Stimulated activated CD8-positive, alpha-beta memory T cell treated with anti-CD3 and anti-CD28 coated beads, Interleukin-7, amount 100 ng/mL, for 48 hours (primary cell): ENCODE data around the gene FTCD.
"Not testable (repeated sequence)": the region's sequence is repeated elsewhere in the genome, so short reads cannot be mapped to it uniquely, and the experiment has no call there.

Experiments
- DNase-seq, 2 donors: peaks; one replicate each; pipeline ENCODE4 v3.0.0-alpha.2; 2020; ENCODE audit warnings: low read depth in 1 of 2; ENCODE audit errors: extremely low read depth in 1 of 2

The FTCD gene

DNA sequence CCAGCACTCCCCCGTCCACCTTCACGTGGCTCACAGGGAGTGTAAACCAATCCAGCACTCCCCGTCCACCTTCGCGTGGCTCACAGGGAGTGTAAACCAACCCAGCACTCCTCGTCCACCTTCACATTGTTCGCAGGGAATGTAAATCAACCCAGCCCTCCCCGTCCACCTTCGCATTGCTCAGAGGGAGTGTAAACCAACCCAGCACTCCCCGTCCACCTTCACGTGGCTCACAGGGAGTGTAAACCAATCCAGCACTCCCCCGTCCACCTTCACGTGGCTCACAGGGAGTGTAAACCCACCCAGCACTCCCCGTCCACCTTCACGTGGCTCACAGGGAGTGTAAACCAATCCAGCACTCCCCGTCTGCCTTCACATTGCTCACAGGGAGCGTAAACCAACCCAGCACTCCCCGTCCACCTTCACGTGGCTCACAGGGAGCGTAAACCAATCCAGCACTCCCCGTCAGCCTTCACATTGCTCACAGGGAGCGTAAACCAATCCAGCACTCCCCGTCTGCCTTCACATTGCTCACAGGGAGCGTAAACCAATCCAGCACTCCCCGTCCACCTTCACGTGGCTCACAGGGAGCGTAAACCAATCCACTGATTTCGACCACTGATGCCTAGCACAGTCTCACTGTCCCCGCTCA is 14.9 kb downstream of the FTCD start:
- not testable (repeated sequence) for DNase-seq

DNA sequence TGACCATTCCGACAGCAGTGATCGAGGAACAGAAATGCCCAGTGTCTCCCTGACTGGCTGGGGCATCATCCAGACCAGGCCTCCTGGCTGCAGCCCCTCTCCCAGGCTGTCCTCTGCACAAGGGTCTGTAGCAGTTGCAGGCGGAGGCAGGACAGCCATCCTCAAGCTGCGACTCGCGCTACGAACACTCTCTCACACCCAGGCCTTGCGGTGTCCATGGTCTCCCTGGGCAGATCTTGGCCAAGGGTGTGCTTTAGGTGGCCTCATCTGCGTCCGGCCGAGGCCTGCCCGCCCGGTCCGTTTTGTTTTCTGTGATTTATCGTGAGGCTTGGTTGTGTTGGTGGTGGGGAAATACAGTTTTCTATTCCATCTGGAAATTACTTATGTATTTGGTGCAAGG is 15.7 kb downstream of the FTCD start:
- DNase-seq: no peak

DNA sequence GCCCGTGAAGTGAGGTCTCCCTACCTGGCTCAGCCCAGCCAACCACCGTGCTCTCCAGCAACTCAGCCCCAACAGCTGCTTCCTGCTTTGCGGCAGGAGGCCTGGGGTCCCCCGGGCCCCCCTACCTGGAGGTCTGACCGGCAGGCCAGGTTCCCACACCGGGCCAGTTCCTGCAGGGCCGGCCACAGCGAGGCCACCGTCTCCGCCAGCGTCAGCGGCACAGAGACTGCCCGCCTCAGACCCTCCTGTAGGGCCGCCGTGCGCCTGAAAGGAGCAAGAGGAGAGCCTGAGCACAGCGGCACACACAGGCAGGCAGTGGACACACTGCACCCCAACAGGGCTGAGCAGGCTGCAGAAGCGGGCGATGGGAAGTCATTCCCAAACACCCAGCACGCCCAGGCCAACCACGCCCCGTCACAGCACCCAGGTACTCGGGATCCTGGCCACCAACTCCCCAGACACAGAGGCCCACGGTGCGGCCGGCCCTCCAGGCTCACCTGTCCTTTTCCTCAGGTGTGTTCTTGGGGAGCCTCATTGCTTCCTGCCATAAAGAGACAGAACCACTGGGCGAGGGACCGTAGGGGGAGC is 16.9 kb downstream of the FTCD start:
- no peak for DNase-seq

GRCh38 chr21:46137908-46138307 is 17.5 kb downstream of the FTCD start:
- DNase-seq: no peak

DNA sequence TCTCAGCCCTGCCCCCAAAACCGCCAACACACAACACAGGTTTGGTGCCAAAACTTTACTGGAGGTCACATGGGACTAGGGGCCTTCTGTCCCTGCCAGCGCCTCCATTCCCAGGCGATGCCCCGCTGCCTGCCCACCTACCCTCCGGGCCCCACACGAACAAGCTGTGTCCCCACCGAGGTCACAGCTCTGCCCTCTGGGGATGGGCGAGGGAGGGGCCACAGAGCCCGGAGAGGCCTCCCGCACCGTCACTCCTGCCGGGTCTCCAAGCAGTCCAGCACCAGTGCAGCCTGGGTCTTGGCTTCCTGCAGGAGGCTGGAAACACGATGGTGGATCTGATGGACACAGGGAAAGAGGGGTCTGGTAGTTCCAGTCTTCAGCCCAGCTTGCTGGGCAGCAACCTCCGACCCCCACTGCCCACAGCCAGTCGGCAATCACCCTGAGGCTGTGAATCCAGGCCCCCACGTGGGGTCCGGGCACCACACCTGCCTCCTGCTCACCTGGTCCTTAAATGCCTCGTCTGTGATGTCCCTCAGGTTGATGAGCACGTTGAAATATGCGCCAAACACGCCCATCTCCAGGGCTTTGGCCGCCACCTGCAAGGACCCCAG is 18.5 kb downstream of the FTCD start:
- no peak for DNase-seq

- no peak for DNase-seq
These were observed 19.5 kb downstream of the FTCD start for GRCh38 chr21:46135782-46136395.

DNA sequence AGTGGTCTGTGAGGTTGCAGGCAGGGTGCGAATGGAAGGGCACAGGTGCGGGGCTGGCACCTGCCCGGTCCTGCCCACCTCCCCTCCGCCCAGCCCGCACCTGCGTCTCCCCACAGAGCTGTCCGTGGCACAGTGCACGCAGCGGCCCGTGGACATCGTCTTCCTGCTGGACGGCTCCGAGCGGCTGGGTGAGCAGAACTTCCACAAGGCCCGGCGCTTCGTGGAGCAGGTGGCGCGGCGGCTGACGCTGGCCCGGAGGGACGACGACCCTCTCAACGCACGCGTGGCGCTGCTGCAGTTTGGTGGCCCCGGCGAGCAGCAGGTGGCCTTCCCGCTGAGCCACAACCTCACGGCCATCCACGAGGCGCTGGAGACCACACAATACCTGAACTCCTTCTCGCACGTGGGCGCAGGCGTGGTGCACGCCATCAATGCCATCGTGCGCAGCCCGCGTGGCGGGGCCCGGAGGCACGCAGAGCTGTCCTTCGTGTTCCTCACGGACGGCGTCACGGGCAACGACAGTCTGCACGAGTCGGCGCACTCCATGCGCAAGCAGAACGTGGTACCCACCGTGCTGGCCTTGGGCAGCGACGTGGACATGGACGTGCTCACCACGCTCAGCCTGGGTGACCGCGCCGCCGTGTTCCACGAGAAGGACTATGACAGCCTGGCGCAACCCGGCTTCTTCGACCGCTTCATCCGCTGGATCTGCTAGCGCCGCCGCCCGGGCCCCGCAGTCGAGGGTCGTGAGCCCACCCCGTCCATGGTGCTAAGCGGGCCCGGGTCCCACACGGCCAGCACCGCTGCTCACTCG is 23.3 kb downstream of the FTCD start:
- no peak for DNase-seq

- no peak for DNase-seq
These were observed 23.9 kb downstream of the FTCD start for GRCh38 chr21:46131588-46131837.

GRCh38 chr21:46130831-46131587 is 24.4 kb downstream of the FTCD start:
- no peak for DNase-seq

GRCh38 chr21:46129846-46130651 is 25.3 kb downstream of the FTCD start:
- DNase-seq: no peak

DNA sequence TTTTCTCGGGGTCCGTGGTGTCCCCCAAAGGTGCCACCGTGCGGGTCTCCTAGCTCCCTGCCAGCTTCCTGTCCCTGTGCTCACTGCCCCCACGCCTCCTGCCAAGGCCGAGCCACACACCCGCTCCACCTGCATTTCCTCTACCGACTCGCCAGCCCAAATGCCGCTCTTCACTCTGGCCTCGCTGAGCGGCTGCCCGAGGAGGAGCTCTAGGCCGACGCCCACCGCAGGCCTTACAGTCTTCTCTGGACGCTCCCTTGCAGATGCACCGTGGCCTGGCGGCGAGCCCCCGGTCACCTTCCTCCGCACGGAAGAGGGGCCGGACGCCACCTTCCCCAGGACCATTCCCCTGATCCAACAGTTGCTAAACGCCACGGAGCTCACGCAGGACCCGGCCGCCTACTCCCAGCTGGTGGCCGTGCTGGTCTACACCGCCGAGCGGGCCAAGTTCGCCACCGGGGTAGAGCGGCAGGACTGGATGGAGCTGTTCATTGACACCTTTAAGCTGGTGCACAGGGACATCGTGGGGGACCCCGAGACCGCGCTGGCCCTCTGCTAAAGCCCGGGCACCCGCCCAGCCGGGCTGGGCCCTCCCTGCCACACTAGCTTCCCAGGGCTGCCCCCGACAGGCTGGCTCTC is 26.3 kb downstream of the FTCD start:
- no peak for DNase-seq

GRCh38 chr21:46128106-46128932 is 27.1 kb downstream of the FTCD start:
- DNase-seq: no peak

GRCh38 chr21:46127239-46128105 is 27.9 kb downstream of the FTCD start:
- DNase-seq: no peak

DNA sequence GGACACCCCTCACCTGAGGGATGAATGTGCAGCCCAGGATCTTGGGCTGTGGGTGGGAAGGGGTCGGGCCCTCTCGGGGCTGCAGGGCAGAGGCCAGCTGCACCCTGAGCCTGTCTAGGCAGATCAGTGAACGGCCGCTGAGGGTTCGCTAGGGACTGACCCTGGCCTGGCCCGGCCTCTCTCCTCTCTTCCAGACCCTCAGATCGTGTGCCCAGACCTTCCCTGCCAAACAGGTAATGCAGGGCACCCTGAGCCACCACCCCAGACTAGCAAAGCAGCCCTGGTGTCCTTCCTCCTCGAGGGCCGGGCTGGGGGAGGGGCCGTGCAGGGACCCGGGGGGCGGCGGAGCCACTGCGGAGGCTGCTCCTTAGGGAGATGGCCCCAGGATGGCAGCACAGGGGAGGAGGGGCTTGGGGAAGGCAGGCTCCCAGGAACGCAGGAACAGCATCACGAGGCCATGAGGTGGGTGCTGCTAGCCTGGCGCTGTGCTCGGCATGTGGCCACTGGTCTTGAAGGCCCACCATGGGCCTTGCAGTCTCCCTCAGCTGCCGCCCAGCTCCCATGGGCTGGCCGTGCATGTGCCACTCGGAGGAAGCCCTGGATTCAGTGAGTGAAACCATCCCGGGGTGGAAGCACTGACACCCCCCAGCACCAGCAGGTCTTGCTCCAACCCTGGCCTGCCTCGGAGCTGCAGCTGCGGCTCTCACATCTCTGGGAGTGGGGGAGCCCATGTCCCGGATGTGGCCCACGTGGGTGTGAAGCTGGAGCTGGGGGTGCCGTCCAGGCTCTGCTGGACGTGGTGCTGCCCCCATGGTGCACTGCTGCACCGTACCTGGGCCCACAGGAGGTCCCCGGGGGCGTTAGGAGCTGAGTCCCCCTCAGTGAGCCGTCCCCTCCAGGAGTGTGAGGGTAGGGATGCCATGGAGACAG is 28.8 kb downstream of the FTCD start:
- DNase-seq: no peak

DNA sequence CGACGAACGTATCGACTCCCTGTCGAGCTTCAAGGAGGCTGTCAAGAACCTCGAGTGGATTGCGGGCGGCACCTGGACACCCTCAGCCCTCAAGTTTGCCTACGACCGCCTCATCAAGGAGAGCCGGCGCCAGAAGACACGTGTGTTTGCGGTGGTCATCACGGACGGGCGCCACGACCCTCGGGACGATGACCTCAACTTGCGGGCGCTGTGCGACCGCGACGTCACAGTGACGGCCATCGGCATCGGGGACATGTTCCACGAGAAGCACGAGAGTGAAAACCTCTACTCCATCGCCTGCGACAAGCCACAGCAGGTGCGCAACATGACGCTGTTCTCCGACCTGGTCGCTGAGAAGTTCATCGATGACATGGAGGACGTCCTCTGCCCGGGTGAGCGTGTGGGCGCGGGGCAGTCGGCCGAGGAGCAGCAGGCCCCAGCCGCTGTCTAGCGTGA is 29.5 kb downstream of the FTCD start:
- no peak for DNase-seq
